Neural cell (in vitro differentiated cells): ENCODE data around the gene KIAA1549.

ENCODE experiments used
- CTCF ChIP-seq: fragments of 450-650 bp; IDR thresholded peaks from 2 replicates; pipeline ENCODE4 v1.5.1; 2014; ENCODE audit warnings: antibody characterized with exemption, mild to moderate bottlenecking, moderate library complexity; ENCODE audit not compliant: poor library complexity, severe bottlenecking
- EP300 ChIP-seq: fragments of 450-650 bp; conservative IDR thresholded peaks from 2 replicates; pipeline ENCODE4 v1.6.1; 2014; ENCODE audit warnings: antibody characterized with exemption, mild to moderate bottlenecking, moderate library complexity; ENCODE audit not compliant: poor library complexity, severe bottlenecking
- EZH2 ChIP-seq: fragments of 200-600, 300-800 bp; shearing (Covaris generic), sonication (generic); IDR thresholded peaks from 2 replicates; pipeline ENCODE4 v1.6.1; 2014; ENCODE audit warnings: antibody characterized with exemption, low read length, borderline replicate concordance, mild to moderate bottlenecking; ENCODE audit not compliant: insufficient read depth, poor library complexity, severe bottlenecking
- MXI1 ChIP-seq: fragments of 450-650 bp; conservative IDR thresholded peaks from 2 replicates; pipeline ENCODE4 v1.6.1; 2014; ENCODE audit warnings: antibody characterized with exemption, mild to moderate bottlenecking; ENCODE audit not compliant: poor library complexity, severe bottlenecking
- POLR2AphosphoS5 ChIP-seq: IDR thresholded peaks from 2 replicates; pipeline ENCODE4 v1.6.1; 2012
- RAD21 ChIP-seq: fragments of 450-650 bp; conservative IDR thresholded peaks from 2 replicates; pipeline ENCODE4 v1.6.1; 2014; ENCODE audit warnings: antibody characterized with exemption, mild to moderate bottlenecking, moderate library complexity
- REST ChIP-seq: IDR thresholded peaks from 2 replicates; pipeline ENCODE4 v1.6.1; 2012; ENCODE audit warnings: borderline replicate concordance
- SMC3 ChIP-seq: fragments of 450-650 bp; conservative IDR thresholded peaks from 2 replicates; pipeline ENCODE4 v1.6.1; 2014; ENCODE audit warnings: antibody characterized with exemption, mild to moderate bottlenecking, moderate library complexity; ENCODE audit not compliant: poor library complexity
- TAF1 ChIP-seq: IDR thresholded peaks from 2 replicates; pipeline ENCODE4 v1.6.1; 2012; ENCODE audit warnings: low read depth

DNA sequence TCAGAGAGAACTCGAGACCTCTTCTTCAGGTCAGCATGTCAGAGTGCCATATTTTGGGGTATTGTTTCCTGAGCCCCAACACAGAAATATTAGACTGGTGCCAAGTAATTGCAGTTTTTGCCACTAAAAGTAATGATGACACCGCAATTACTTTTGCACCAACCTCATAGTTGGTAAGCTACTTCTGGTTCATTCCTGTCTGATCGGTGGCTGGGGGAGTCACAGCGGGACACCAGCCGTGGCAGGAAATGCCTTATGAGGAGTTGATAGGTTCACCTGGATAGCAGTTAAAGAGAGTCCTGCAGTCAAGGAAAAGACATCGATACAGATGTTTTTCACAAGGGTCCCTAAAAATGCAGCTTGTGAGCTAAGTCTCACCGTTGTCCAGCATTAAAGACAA lies 159.3 kb downstream of the KIAA1549 start:
- TF ChIP-seq CTCF = no peak
- TF ChIP-seq TAF1 = no peak
- no peak for TF ChIP-seq EP300
- TF ChIP-seq EZH2 = no peak
- TF ChIP-seq SMC3 = no peak
- TF ChIP-seq POLR2AphosphoS5 = no peak
- no peak for TF ChIP-seq REST
- no peak for TF ChIP-seq RAD21
- TF ChIP-seq MXI1 = no peak
